NCI-H2171 (cell line): Measurements from ENCODE around the gene CATSPERE.
A peak's percentile ranks its signal among the peaks of the same experiment; 100 is the strongest.

ENCODE experiments used
- DNase-seq: peaks from one replicate; lab custom pipeline; 2025; lab: John Stamatoyannopoulos, UW

The CATSPERE gene

GRCh38 chr1:244461245-244462071 lies at the start of gene CATSPERE:
TSS of gene CATSPERE (plus strand) at chr1:244461273. CDS start at chr1:244461430, 157 bp downstream.
- peak; percentile 73 for DNase-seq

GRCh38 chr1:244412176-244412575 lies 48.9 kb upstream of the CATSPERE start:
- DNase-seq, result no peak

- DNase-seq, result no peak
Measured at GRCh38 chr1:244413736-244414135, 47.3 kb upstream of the CATSPERE start.

GRCh38 chr1:244414543-244414942 lies 46.5 kb upstream of the CATSPERE start:
- DNase-seq, result no peak

GRCh38 chr1:244419024-244419423 lies 42.0 kb upstream of the CATSPERE start:
- no peak for DNase-seq

GRCh38 chr1:244422174-244422573 lies 38.9 kb upstream of the CATSPERE start:
- DNase-seq, result no peak

- no peak for DNase-seq
Measured at GRCh38 chr1:244424649-244425334, 36.3 kb upstream of the CATSPERE start.

GRCh38 chr1:244427647-244428046 lies 33.4 kb upstream of the CATSPERE start:
- DNase-seq, result no peak

- DNase-seq, result no peak
Measured at GRCh38 chr1:244429818-244430217, 31.3 kb upstream of the CATSPERE start.

GRCh38 chr1:244431166-244431565 lies 29.9 kb upstream of the CATSPERE start:
- no peak for DNase-seq

- no peak for DNase-seq
Measured at GRCh38 chr1:244435562-244436205, 25.4 kb upstream of the CATSPERE start.

GRCh38 chr1:244436336-244437085 lies 24.6 kb upstream of the CATSPERE start:
- DNase-seq, result no peak

GRCh38 chr1:244437086-244437468 lies 24.0 kb upstream of the CATSPERE start:
- DNase-seq, result no peak

GRCh38 chr1:244439391-244440032 lies 21.6 kb upstream of the CATSPERE start:
- DNase-seq, result no peak

GRCh38 chr1:244442850-244443249 lies 18.2 kb upstream of the CATSPERE start:
- no peak for DNase-seq

- peak; percentile 98 for DNase-seq
Measured at GRCh38 chr1:244444854-244445253, 16.2 kb upstream of the CATSPERE start.

GRCh38 chr1:244445320-244446181 lies 15.5 kb upstream of the CATSPERE start:
- no peak for DNase-seq

- no peak for DNase-seq
Measured at GRCh38 chr1:244447024-244447423, 14.0 kb upstream of the CATSPERE start.

- DNase-seq, result no peak
Measured at GRCh38 chr1:244447552-244447951, 13.5 kb upstream of the CATSPERE start.

GRCh38 chr1:244448279-244449036 lies 12.6 kb upstream of the CATSPERE start:
- DNase-seq, result no peak
